Measurements from ENCODE around the gene NFE2.

- TF ChIP-seq REST (IDR thresholded peaks at IDR 0.05; ENCODE audit: low read depth): no peak
- no peak for TF ChIP-seq CEBPB (IDR thresholded peaks at IDR 0.05)
- no peak for TF ChIP-seq MAX (IDR thresholded peaks at IDR 0.05)
- no peak for TF ChIP-seq EGR1 (IDR thresholded peaks at IDR 0.05)
- no peak for TF ChIP-seq RAD21 (IDR thresholded peaks at IDR 0.05; ENCODE audit: low read depth)
- no peak for TF ChIP-seq TEAD4 (IDR thresholded peaks at IDR 0.05)
Measured at GRCh38 chr12:54249489-54249888, 51.3 kb downstream of the NFE2 start.
